ENCODE measurements around the gene MYO10.

GRCh38 chr5:16665601-16666000 lies 270.5 kb downstream of the MYO10 start:
- no peak for TF ChIP-seq CTCF (IDR thresholded peaks at IDR 0.05; ENCODE audit: borderline replicate concordance, extremely low read depth, low read length, poor library complexity, severe bottlenecking)
- no peak for TF ChIP-seq EZH2 (IDR thresholded peaks at IDR 0.05; ENCODE audit: borderline replicate concordance, low read depth, low read length, severe bottlenecking)
